Ishikawa (cell line): ENCODE measurements around the gene HOXC6.

Experiments
- CEBPB ChIP-seq: IDR thresholded peaks from 2 replicates; pipeline ENCODE4 v1.6.1; 2012
- CREB1 ChIP-seq: IDR thresholded peaks from 2 replicates; pipeline ENCODE4 v1.6.1; 2012; ENCODE audit warnings: low read depth
- EP300 ChIP-seq: IDR thresholded peaks from 2 replicates; pipeline ENCODE4 v1.6.1; 2012; ENCODE audit warnings: borderline replicate concordance
- YY1 ChIP-seq: IDR thresholded peaks from 2 replicates; pipeline ENCODE4 v1.6.1; 2012; ENCODE audit warnings: low read depth
- TF ChIP-seq, protein P1 (sequence below): IDR thresholded peaks from 2 replicates; pipeline ENCODE4 v1.6.1; 2012; ENCODE audit warnings: low read depth, mild to moderate bottlenecking

DNA sequence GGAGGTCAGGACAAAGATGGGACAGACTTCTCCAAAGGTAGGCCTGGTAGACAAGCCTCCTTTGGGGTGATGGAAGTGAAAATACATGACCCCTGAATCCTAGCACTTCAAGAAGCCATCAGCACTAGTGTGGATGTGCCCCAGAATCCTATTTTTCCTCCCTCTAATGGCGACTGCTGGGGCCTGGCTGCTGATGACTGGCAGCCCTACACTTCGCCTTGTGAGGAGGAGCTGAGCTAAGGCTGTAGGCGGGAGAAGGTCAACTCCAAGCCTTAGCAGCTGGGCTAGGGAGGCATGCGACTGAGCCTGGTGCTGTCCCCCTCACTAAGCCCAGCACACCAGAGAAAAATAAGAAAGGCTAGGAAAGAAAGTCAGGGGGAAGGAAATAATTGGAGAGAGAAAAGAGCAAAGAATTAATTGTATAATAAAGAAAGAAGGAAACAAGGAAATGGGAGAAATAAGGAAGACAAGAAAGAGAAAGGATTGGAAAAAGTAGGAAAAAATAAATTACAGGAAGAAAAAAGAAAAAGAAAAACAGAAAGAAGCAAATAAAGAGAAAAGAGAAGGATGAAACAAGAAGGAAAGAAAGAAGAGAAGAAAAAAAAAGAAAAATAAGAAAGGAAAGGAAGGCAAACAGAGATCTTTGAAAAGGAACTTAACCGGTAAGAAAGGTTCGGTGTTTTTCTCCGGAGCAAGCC lies 48.0 kb upstream of the HOXC6 start:
- TF ChIP-seq EP300 (no peak), YY1 (no peak), CEBPB (no peak), CREB1 (no peak)
- TF ChIP-seq, protein P1, sequence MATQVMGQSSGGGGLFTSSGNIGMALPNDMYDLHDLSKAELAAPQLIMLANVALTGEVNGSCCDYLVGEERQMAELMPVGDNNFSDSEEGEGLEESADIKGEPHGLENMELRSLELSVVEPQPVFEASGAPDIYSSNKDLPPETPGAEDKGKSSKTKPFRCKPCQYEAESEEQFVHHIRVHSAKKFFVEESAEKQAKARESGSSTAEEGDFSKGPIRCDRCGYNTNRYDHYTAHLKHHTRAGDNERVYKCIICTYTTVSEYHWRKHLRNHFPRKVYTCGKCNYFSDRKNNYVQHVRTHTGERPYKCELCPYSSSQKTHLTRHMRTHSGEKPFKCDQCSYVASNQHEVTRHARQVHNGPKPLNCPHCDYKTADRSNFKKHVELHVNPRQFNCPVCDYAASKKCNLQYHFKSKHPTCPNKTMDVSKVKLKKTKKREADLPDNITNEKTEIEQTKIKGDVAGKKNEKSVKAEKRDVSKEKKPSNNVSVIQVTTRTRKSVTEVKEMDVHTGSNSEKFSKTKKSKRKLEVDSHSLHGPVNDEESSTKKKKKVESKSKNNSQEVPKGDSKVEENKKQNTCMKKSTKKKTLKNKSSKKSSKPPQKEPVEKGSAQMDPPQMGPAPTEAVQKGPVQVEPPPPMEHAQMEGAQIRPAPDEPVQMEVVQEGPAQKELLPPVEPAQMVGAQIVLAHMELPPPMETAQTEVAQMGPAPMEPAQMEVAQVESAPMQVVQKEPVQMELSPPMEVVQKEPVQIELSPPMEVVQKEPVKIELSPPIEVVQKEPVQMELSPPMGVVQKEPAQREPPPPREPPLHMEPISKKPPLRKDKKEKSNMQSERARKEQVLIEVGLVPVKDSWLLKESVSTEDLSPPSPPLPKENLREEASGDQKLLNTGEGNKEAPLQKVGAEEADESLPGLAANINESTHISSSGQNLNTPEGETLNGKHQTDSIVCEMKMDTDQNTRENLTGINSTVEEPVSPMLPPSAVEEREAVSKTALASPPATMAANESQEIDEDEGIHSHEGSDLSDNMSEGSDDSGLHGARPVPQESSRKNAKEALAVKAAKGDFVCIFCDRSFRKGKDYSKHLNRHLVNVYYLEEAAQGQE: no peak
